Testis (tissue), 3 donors: ENCODE data around the gene ST6GALNAC5. TPM values are rescaled to one million over a fixed set of nuclear protein-coding genes. Genes with fewer than 3 reads are reported as not detected.

Experiments
- DNase-seq: peaks from one replicate; pipeline ENCODE4 v3.0.0-alpha.2; 2019
- H3K27ac ChIP-seq, 2 donors: fragments of 200-600 bp; sonication (generic); one replicate each; pipeline ENCODE4 v1.5.1; 2019
- H3K27me3 ChIP-seq: fragments of 200-600 bp; sonication (generic); one replicate; pipeline ENCODE4 v1.5.1; 2019
- H3K36me3 ChIP-seq: fragments of 200-600 bp; sonication (generic); one replicate; pipeline ENCODE4 v1.5.1; 2017; ENCODE audit warnings: low read depth; ENCODE audit errors: missing control alignments
- H3K4me1 ChIP-seq: fragments of 200-600 bp; sonication (generic); one replicate; pipeline ENCODE4 v1.5.1; 2019
- H3K4me3 ChIP-seq, 2 donors: fragments of 200-600 bp; sonication (generic); one replicate each; pipeline ENCODE4 v1.5.1; 2017 to 2019
- H3K9me3 ChIP-seq: fragments of 200-600 bp; sonication (generic); one replicate; pipeline ENCODE4 v1.5.1; 2017
- CTCF ChIP-seq, 3 experiments: fragments of 450-650 bp in 2 of 3; fragments of 200-600 bp in 1 of 3; sonication (generic) in 1 of 3; IDR thresholded peaks; one replicate each; pipeline ENCODE4 v1.5.1; 2016 to 2019; ENCODE audit warnings: antibody characterized with exemption in 3 of 3, mild to moderate bottlenecking in 2 of 3, moderate library complexity in 1 of 3
- POLR2A ChIP-seq: fragments of 450-650 bp; IDR thresholded peaks from one replicate; pipeline ENCODE4 v1.6.1; 2017; ENCODE audit warnings: antibody characterized with exemption, mild to moderate bottlenecking, moderate library complexity
- WGBS, 2 donors: methylation state at CpG; one replicate each; pipeline ENCODE4 v1.1.5; 2018; 5-methylcytosine and 5-hydroxymethylcytosine counted together
- intact Hi-C: fragments of 100-400 bp; cut with DNase I; formaldehyde crosslinking; loops from one replicate; pipeline ENCODE4 v1.15.1; 2023; ENCODE audit warnings: low total_unique reads
- polyA plus RNA-seq: library from polyadenylated mRNA; stranded (reverse); fragments of 350-450 nt; fragmentation: Illumina TruSeq; extraction: RNeasy Lipid Tissue Mini Kit (QIAGEN cat#74804); gene quantifications from one replicate; pipeline ENCODE4 v1.2.3, GENCODE V29; 2014; ENCODE audit warnings: low read depth, low replicate concordance; ENCODE audit not compliant: insufficient read depth
- total RNA-seq, 2 donors: library from RNA; depleted of rRNA; stranded (reverse); fragments of >200 nt; gene quantifications; one replicate each; pipeline ENCODE4 v1.2.3, GENCODE V29; 2016

ST6GALNAC5 gene
- total and polyA plus RNA-seq, 3 donors from 2014 or later: 3.1 to 26.6 (median 11.1) TPM

DNA sequence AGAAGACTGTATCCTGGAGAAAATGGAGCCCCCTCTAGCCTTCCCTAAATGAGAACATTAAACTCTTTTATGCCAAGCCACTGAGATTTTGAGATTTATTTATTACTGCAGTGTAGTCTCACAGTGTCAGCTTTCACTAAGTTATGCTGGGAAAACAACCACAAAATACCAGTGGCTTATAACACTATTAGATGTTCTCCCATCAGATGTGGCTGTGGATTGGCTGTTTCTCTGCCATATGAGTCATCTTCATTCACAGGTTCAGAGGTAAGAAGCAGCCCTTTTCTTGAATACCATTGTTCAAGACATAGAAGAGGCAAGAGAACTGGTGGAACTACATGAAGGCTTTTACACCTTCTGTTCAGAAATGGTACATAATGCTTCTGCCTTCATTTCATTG lies 32.1 kb upstream of the ST6GALNAC5 start:
- TF ChIP-seq CTCF (IDR thresholded peaks at IDR 0.05) (no peak), POLR2A (no peak)

DNA sequence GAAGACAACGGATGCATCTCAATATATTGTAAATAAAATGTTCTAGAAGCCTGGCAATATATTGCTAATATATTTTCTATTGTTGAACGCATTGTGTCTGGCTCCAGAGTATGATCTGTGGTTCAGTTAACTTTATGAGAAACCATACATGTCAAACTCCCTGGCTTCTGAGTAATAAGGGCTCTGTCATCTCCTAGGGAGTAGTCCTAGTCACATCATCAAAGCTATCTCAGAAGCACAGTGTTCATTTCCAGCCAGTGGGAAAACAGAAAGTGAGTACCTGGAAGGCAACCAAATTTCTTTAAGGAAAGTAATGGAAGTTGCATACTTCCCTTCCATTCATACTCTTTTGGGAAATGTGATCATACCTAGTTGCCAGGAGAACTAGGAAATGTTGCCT lies 27.0 kb upstream of the ST6GALNAC5 start:
- Histone ChIP-seq H3K36me3 (no peaks in the 10 kb centered on the region), H3K9me3 (no peaks in the 10 kb centered on the region), H3K27me3 (no peaks in the 10 kb centered on the region), H3K4me1 (no peaks in the 10 kb centered on the region), H3K27ac (no peak overlapping the region), H3K4me3 (no peak overlapping the region)
- intact Hi-C loops: no loop called here
- WGBS, 2 donors: 95 to 99% methylated on average over 2 of the region's 2 CpGs
- TF ChIP-seq CTCF (IDR thresholded peaks at IDR 0.05) (no peak), POLR2A (no peak)
- no peak for DNase-seq

More for the DNA sequence above, 32.1 kb upstream of the ST6GALNAC5 start:
- H3K4me1 ChIP-seq: no peaks in the 10 kb centered on the region
- intact Hi-C loops: no loop called here
- H3K4me3 ChIP-seq: no peak overlapping the region
- no peaks in the 10 kb centered on the region for H3K9me3 ChIP-seq
- no peaks in the 10 kb centered on the region for H3K27me3 ChIP-seq
- H3K36me3 ChIP-seq: no peaks in the 10 kb centered on the region
- DNase-seq: no peak
- H3K27ac ChIP-seq: no peak overlapping the region

GRCh38 chr1:76841460-76841859 lies 25.8 kb upstream of the ST6GALNAC5 start:
- Histone ChIP-seq H3K27ac (no peak overlapping the region), H3K36me3 (no peaks in the 10 kb centered on the region), H3K4me1 (no peaks in the 10 kb centered on the region), H3K4me3 (no peak overlapping the region), H3K9me3 (no peaks in the 10 kb centered on the region), H3K27me3 (no peaks in the 10 kb centered on the region)
- intact Hi-C loops: no loop called here
- no peak for DNase-seq
- 50 to 55% methylated on average over 2 of the region's 2 CpGs for WGBS, 2 donors
- TF ChIP-seq POLR2A (no peak), CTCF (IDR thresholded peaks at IDR 0.05) (no peak)

GRCh38 chr1:76843821-76844464 lies 23.3 kb upstream of the ST6GALNAC5 start:
- TF ChIP-seq CTCF (IDR thresholded peaks at IDR 0.05): no peak
- no peak for TF ChIP-seq POLR2A
- no peak for DNase-seq
- Histone ChIP-seq H3K27me3 (no peaks in the 10 kb centered on the region), H3K9me3 (no peaks in the 10 kb centered on the region), H3K36me3 (no peaks in the 10 kb centered on the region), H3K4me1 (no peaks in the 10 kb centered on the region), H3K4me3 (no peak overlapping the region), H3K27ac (no peak overlapping the region)
- intact Hi-C loops: no loop called here
- 63 to 76% methylated on average over 5 of the region's 5 CpGs for WGBS, 2 donors

- Histone ChIP-seq H3K9me3 (no peaks in the 10 kb centered on the region), H3K4me3 (no peak overlapping the region), H3K4me1 (no peaks in the 10 kb centered on the region), H3K27me3 (no peaks in the 10 kb centered on the region), H3K36me3 (no peaks in the 10 kb centered on the region), H3K27ac (no peak overlapping the region)
- WGBS, 2 donors: 74 to 86% methylated on average over 3 of the region's 3 CpGs
- intact Hi-C loops: no loop called here
- no peak for TF ChIP-seq CTCF (IDR thresholded peaks at IDR 0.05)
- TF ChIP-seq POLR2A: no peak
- DNase-seq: no peak
Observed at GRCh38 chr1:76854255-76854654, 13.0 kb upstream of the ST6GALNAC5 start.
